RWPE1 (cell line): ENCODE results near the gene MIB1.
A peak's percentile ranks its signal among the peaks of the same experiment; 100 is the strongest.
"Not testable (repeated sequence)": the region's sequence is repeated elsewhere in the genome, so short reads cannot be mapped to it uniquely, and the experiment has no call there.

Source experiments
- CTCF ChIA-PET: fragments of 350-600 bp; sonication (Branson Sonifier 250); formaldehyde crosslinking; extraction: SDS; loops from one replicate; lab custom pipeline; 2021; lab: Yijun Ruan, JAX
- POLR2A ChIA-PET: fragments of 400-600 bp; formaldehyde crosslinking; extraction: SDS; loops from one replicate; lab custom pipeline; 2020; ENCODE audit warnings: antibody characterized with exemption; ENCODE audit not compliant: low non-redundant PET; lab: Yijun Ruan, JAX
- DNase-seq: peaks from one replicate; pipeline ENCODE4 v3.0.0; 2012; ENCODE audit warnings: low spot score
- H3K27ac ChIP-seq: fragments of 450-650 bp; 2 replicates; pipeline ENCODE4 v1.5.1; 2017
- CTCF ChIP-seq: fragments of 450-650 bp; conservative IDR thresholded peaks from 2 replicates; pipeline ENCODE4 v1.5.1; 2017; ENCODE audit warnings: low read depth, mild to moderate bottlenecking

Gene MIB1

DNA sequence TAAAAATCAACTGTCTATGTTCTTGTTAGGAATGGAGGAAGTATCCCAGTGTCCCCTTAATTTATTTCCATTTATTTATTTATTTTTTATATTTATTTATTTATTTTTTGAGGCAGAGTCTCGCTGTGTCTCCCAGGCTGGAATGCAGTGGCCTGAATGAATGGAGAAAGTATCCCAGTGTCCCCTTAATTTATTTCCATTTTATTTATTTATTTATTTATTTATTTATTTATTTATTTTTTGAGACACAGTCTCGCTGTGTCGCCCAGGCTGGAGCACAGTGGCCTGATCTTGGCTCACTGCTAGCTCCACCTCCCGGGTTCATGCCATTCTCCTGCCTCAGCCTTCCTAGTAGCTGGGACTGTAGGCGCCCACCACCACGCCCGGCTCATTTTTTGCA, 34.1 kb downstream of the MIB1 start:
- no peak overlapping the region for H3K27ac ChIP-seq
- no peak for TF ChIP-seq CTCF
- ChIA-PET CTCF (no interaction called here), POLR2A (no interaction called here)
- no peak for DNase-seq

- ChIA-PET POLR2A (no interaction called here), CTCF (no interaction called here)
- DNase-seq = no peak
- peak overlapping the region; percentile 46 for H3K27ac ChIP-seq
- no peak for TF ChIP-seq CTCF
Measured at GRCh38 chr18:21777814-21778213, 37.2 kb downstream of the MIB1 start.

DNA sequence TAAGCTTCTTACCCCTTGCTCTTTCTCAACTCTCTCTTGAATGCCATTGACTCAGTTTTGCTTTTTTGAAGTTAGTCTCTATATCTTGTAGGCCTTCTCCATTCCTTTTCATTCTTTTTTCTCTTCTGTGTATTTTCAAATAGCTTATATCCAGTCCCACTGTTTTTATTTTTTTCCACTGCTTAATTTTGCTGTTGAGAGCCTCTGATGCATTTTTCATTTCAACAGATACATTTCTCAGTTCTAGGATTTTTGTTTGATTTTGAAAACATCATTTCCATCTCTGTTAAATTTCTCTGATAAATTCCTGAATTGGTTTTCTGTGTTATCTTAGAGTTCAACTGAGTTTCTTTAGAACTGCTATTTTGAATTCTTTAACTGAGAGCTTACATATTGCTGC, 45.9 kb downstream of the MIB1 start:
- no peak overlapping the region for H3K27ac ChIP-seq
- ChIA-PET POLR2A (no interaction called here), CTCF (interaction anchor here (0.6 kb wide), 1 partner anchor 14 kb away, joined by 3 read pairs; no protein-coding TSS in a partner anchor)
- TF ChIP-seq CTCF = no peak
- no peak for DNase-seq

DNA sequence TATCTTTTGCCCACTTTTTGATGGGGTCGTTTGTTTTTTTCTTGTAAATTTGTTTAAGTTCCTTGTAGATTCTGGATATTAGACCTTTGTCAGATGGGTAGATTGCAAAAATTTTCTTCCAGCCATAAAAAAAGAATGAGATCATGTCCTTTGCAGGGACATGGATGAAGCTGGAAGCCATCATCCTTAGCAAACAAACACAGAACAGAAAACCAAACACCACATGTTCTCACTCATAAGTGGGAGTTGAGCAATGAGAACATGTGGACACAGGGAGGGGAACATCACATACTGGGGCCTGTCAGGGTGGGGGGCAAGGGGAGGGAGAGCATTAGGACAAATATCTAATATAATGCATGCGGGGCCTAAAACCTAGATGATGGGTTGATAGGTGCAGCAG, 55.5 kb downstream of the MIB1 start:
- CTCF ChIA-PET = interaction anchor here (0.7 kb wide), 1 partner anchor 50 kb away, joined by 3 read pairs; no protein-coding TSS in a partner anchor
- POLR2A ChIA-PET, DNase-seq, H3K27ac ChIP-seq: not testable (repeated sequence)

DNA sequence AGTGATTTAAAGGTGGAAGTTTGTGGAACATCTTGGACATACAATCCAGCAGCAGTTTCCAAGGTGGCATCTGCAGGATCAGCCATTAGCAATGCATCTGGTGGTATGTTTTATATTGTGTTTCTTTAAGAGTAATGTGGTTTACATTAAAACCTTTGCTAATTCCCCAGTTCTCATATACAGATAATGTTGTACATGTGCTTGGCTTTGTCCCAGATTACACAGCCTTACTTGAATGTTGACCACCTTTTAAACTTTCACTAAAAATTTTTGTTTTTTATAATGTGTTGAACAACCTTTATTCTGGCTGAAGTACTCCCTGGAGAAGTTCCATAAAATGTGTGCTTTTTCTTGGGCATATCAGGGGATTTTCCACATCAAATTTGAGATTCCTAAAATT, 57.5 kb downstream of the MIB1 start:
- no peak for DNase-seq

DNA sequence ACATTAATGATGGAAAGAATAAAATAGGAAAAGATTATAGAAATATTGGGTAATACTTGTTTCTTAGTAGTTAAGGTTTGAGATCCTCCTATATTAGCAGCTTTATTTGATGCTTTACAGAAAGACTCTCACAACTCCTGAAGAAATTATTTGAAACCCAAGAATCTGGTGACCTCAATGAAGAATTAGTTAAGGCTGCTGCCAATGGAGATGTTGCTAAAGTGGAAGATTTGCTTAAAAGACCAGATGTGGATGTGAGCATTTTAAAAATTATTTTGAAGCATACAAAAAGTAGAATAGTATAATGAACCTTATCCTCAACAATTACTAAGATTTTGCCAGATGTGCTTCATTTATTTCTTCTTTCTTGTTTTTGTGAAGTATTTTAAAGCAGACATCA, 59.1 kb downstream of the MIB1 start:
- POLR2A ChIA-PET = no interaction called here
- DNase-seq = no peak
- H3K27ac ChIP-seq = no peak overlapping the region
- no peak for TF ChIP-seq CTCF
- CTCF ChIA-PET = no interaction called here

More for the DNA sequence above, 57.5 kb downstream of the MIB1 start:
- no peak overlapping the region for H3K27ac ChIP-seq
- no peak for TF ChIP-seq CTCF
- POLR2A ChIA-PET = no interaction called here
- CTCF ChIA-PET = no interaction called here

DNA sequence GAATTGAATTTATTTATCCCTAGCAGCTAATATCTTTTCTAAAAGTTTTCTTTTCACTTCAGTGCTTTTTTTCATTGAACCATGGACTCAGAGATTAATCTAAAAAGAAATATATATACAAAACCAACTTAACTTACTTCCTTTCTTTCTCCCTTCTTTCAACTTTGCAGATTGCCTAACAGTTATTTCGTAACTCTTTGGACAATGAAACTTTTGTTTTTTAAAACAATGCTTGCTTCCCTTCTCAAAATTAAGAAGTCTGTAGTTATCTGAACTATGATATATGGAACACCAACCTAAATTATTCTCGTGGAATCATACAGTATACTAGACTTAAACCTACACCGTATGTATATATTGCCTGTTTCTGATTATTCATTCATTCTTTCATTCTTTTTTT, 62.9 kb downstream of the MIB1 start:
- CTCF ChIA-PET = no interaction called here
- no peak for TF ChIP-seq CTCF
- DNase-seq = no peak
- no peak overlapping the region for H3K27ac ChIP-seq
- POLR2A ChIA-PET = no interaction called here
